ENCODE results near the gene ABHD12B.

The ABHD12B gene

GRCh38 chr14:50839048-50839447 is 32.8 kb upstream of the ABHD12B start:
- no peak for DNase-seq (ENCODE audit: extremely low read depth, low read depth)
- no peak for TF ChIP-seq CTCF (IDR thresholded peaks at IDR 0.05; ENCODE audit: low read depth, low read length, missing control alignments)
- no peak overlapping the region for H3K4me3 ChIP-seq (replicated peaks; ENCODE audit: low read depth, low read length)

GRCh38 chr14:50839691-50840090 is 32.2 kb upstream of the ABHD12B start:
- DNase-seq (ENCODE audit: extremely low read depth, low read depth) = no peak
- no peak overlapping the region for H3K4me3 ChIP-seq (replicated peaks; ENCODE audit: low read depth, low read length)
- TF ChIP-seq CTCF (IDR thresholded peaks at IDR 0.05; ENCODE audit: low read depth, low read length, missing control alignments) = no peak

- H3K4me3 ChIP-seq (replicated peaks; ENCODE audit: low read depth, low read length) = no peak overlapping the region
- TF ChIP-seq CTCF (IDR thresholded peaks at IDR 0.05; ENCODE audit: low read depth, low read length, missing control alignments) = no peak
- DNase-seq (ENCODE audit: extremely low read depth, low read depth) = no peak
Observed at GRCh38 chr14:50844391-50844790, 27.5 kb upstream of the ABHD12B start.

- no peak overlapping the region for H3K4me3 ChIP-seq (replicated peaks; ENCODE audit: low read depth, low read length)
- no peak for TF ChIP-seq CTCF (IDR thresholded peaks at IDR 0.05; ENCODE audit: low read depth, low read length, missing control alignments)
- DNase-seq (ENCODE audit: extremely low read depth, low read depth) = no peak
Observed at GRCh38 chr14:50845166-50845565, 26.7 kb upstream of the ABHD12B start.

- H3K4me3 ChIP-seq (replicated peaks; ENCODE audit: low read depth, low read length) = no peak overlapping the region
- no peak for DNase-seq (ENCODE audit: extremely low read depth, low read depth)
- no peak for TF ChIP-seq CTCF (IDR thresholded peaks at IDR 0.05; ENCODE audit: low read depth, low read length, missing control alignments)
Observed at GRCh38 chr14:50846226-50846880, 25.5 kb upstream of the ABHD12B start.

GRCh38 chr14:50853891-50854290 is 18.0 kb upstream of the ABHD12B start:
- DNase-seq (ENCODE audit: extremely low read depth, low read depth) = no peak
- H3K4me3 ChIP-seq (replicated peaks; ENCODE audit: low read depth, low read length) = no peak overlapping the region
- no peak for TF ChIP-seq CTCF (IDR thresholded peaks at IDR 0.05; ENCODE audit: low read depth, low read length, missing control alignments)

GRCh38 chr14:50854521-50854920 is 17.3 kb upstream of the ABHD12B start:
- TF ChIP-seq CTCF (IDR thresholded peaks at IDR 0.05; ENCODE audit: low read depth, low read length, missing control alignments) = no peak
- no peak for DNase-seq (ENCODE audit: extremely low read depth, low read depth)
- H3K4me3 ChIP-seq (replicated peaks; ENCODE audit: low read depth, low read length) = no peak overlapping the region

All from HFF-Myc (cell line).